ENCODE results near the gene EDIL3. TPM values are rescaled to one million over a fixed set of nuclear protein-coding genes. Genes with fewer than 3 reads are reported as not detected.

EDIL3 gene
- total and polyA plus RNA-seq, 2 donors (not counting 3 experiments of a cell fraction or from before 2014, with no cell fraction given) = 9.1 to 28.8 TPM

DNA sequence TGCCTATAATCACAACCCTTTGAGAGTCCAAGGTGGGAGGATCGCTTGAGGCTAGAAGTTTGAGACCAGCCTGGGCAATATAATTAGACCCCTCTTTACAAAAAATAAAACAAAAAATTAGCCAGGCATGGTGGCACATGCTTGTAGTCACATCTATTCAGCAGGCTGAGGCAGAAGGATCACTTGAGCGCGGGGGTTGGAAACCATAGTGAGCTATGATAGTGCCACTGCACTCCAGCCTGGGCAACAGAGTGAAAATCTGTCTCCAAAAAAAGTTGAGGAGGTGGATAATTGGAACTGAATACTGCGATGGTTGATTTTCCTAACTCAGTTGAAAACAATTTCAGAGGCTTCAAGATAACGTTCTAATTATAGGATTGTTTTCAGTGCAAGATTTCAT is 52.6 kb downstream of the EDIL3 start:
- no peak overlapping the region for H3K9ac ChIP-seq (replicated peaks; ENCODE audit: extremely low read depth, insufficient read depth, low read length)
- BruUV-seq (replicated peaks) = no TSS peak
- no peak overlapping the region for H3K4me3 ChIP-seq (replicated peaks in 1 of 3; ENCODE audit: insufficient read depth in 1 of 3, low read depth in 1 of 3, low read length in 3 of 3)
- intact Hi-C loops (cut with micrococcal nuclease) = no loop called here
- POLR2A ChIA-PET = no interaction called here
- no peaks in the 10 kb centered on the region for H3K4me1 ChIP-seq (ENCODE audit: control insufficient read depth, extremely low read depth, insufficient read depth, low read length)
- no peak overlapping the region for H3K4me2 ChIP-seq (ENCODE audit: insufficient read depth, low read length)
- no peaks in the 10 kb centered on the region for H3K9me3 ChIP-seq (replicated peaks; ENCODE audit: control insufficient read depth, insufficient read depth, low read length)
- H3K79me2 ChIP-seq (ENCODE audit: control insufficient read depth, insufficient read depth, low read length) = no peaks in the 10 kb centered on the region
- H3K27me3 ChIP-seq (ENCODE audit: control insufficient read depth in 2 of 2, insufficient read depth in 2 of 2, low read length in 2 of 2) = no peaks in the 10 kb centered on the region
- no peaks in the 10 kb centered on the region for H3K36me3 ChIP-seq (ENCODE audit: control insufficient read depth in 2 of 2, extremely low read depth in 1 of 2, insufficient read depth in 2 of 2, low read length in 2 of 2)
- DNase-seq (ENCODE audit: low read depth, low spot score) = no peak
- FAIRE-seq = no peak
- H2AFZ ChIP-seq (ENCODE audit: low read depth, low read length) = no peak overlapping the region
- H4K20me1 ChIP-seq (replicated peaks; ENCODE audit: control insufficient read depth, extremely low read depth, insufficient read depth, low read length) = no peaks in the 10 kb centered on the region
- CTCF ChIA-PET = interaction anchor here (1.7 kb wide), 1 partner anchor 11 kb away, joined by 5 read pairs; no protein-coding TSS in a partner anchor
- dilution Hi-C loops (cut with MboI; ENCODE audit: extremely low pct_ligation_motif_present, low sequenced_read_pairs) = no loop called here
- no peaks in the 10 kb centered on the region for H3K9me1 ChIP-seq (replicated peaks; ENCODE audit: control insufficient read depth, extremely low read depth, insufficient read depth, low read length)
- TF ChIP-seq MAX (IDR thresholded peaks at IDR 0.05; ENCODE audit: insufficient read depth, insufficient read length) = no peak
- no peak for TF ChIP-seq FOS (IDR thresholded peaks at IDR 0.05; ENCODE audit: borderline replicate concordance, insufficient read depth, low read length)
- TF ChIP-seq MYC (IDR thresholded peaks at IDR 0.05; ENCODE audit: low read depth, low read length) = no peak
- no peak for TF ChIP-seq GATA2 (IDR thresholded peaks at IDR 0.05; ENCODE audit: insufficient read depth, insufficient read length, low read depth, low read length)
- no peak for TF ChIP-seq POLR2A (IDR thresholded peaks at IDR 0.05; ENCODE audit: low read depth, low read length)
- TF ChIP-seq, protein P1, sequence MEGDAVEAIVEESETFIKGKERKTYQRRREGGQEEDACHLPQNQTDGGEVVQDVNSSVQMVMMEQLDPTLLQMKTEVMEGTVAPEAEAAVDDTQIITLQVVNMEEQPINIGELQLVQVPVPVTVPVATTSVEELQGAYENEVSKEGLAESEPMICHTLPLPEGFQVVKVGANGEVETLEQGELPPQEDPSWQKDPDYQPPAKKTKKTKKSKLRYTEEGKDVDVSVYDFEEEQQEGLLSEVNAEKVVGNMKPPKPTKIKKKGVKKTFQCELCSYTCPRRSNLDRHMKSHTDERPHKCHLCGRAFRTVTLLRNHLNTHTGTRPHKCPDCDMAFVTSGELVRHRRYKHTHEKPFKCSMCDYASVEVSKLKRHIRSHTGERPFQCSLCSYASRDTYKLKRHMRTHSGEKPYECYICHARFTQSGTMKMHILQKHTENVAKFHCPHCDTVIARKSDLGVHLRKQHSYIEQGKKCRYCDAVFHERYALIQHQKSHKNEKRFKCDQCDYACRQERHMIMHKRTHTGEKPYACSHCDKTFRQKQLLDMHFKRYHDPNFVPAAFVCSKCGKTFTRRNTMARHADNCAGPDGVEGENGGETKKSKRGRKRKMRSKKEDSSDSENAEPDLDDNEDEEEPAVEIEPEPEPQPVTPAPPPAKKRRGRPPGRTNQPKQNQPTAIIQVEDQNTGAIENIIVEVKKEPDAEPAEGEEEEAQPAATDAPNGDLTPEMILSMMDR (IDR thresholded peaks at IDR 0.05; ENCODE audit: extremely low read depth in 1 of 2, insufficient read depth in 1 of 2, low read depth in 1 of 2, low read length in 2 of 2) = no peak
- TF ChIP-seq JUN (IDR thresholded peaks at IDR 0.05; ENCODE audit: borderline replicate concordance, insufficient read depth, insufficient read length, low read depth) = no peak
- no peak for TF ChIP-seq POLR2AphosphoS5 (IDR thresholded peaks at IDR 0.05; ENCODE audit: insufficient read depth, low read depth, low read length)
- H3K27ac ChIP-seq (ENCODE audit: insufficient read depth, low read depth, low read length) = no peak overlapping the region
